Measurements from ENCODE around the gene MICAL2. TPM values are rescaled to one million over a fixed set of nuclear protein-coding genes. Genes with fewer than 3 reads are reported as not detected.

MICAL2 gene
- total and polyA plus RNA-seq, 2 donors (not counting 1 experiment from before 2014, with no cell fraction given) = 0.32 to 0.40 TPM

DNA sequence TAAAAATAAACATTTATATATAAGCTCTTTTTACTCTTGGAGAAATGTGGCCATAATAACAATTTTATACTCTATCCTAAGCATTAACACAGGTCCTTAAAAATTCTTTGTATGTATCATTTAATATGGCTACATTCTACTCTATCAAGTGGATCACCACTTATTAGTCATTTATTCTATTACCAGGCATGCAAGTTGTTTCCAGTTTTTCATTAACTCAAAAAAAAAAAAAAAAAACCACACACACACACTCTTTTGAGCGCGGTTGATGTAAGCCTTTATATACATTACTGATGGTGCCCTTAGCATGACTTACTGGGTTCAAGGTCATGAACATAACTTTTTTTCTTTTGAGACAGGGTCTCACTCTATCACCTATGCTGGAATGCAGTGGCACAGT is 47.1 kb upstream of the MICAL2 start:
- ATAC-seq (ENCODE audit: low read depth) = no peak
- no peaks in the 10 kb centered on the region for H4K20me1 ChIP-seq (ENCODE audit: control insufficient read depth, insufficient read depth, low read length, poor library complexity, severe bottlenecking)
- H3K4me3 ChIP-seq (ENCODE audit: control extremely low read depth in 1 of 5, extremely low read depth in 1 of 5, insufficient read depth in 1 of 5, low read depth in 2 of 5, low read length in 4 of 5) = no peak overlapping the region
- H3K4me2 ChIP-seq (replicated peaks; ENCODE audit: low read depth, low read length, poor library complexity, severe bottlenecking) = no peak overlapping the region
- H3K27me3 ChIP-seq (replicated peaks in 1 of 4; ENCODE audit: control extremely low read depth in 1 of 4, control insufficient read depth in 3 of 4, insufficient read depth in 4 of 4, low read length in 3 of 4) = peaks cover 0 to 3% (median 0%) of the 10 kb centered on the region in 4 experiments
- no peaks in the 10 kb centered on the region for H3K4me1 Mint-ChIP-seq
- H3K79me2 ChIP-seq (ENCODE audit: control insufficient read depth, insufficient read depth, low read length) = no peaks in the 10 kb centered on the region
- peaks cover 34% of the 10 kb centered on the region for H3K27me3 Mint-ChIP-seq
- intact Hi-C loops (cut with micrococcal nuclease) = no loop called here
- no peak overlapping the region for H3K4me3 Mint-ChIP-seq
- no peak overlapping the region for H3K27ac ChIP-seq (ENCODE audit: low read length in 2 of 2)
- no peak overlapping the region for H3K27ac Mint-ChIP-seq
- ChIA-PET POLR2A (interaction anchor here (0.7 kb wide), 1 partner anchor 108 kb away, joined by 4 read pairs; no protein-coding TSS in a partner anchor), CTCF (interaction anchor here (1.8 kb wide), 1 partner anchor 18 kb away, joined by 6 read pairs; no protein-coding TSS in a partner anchor)
- no peak for TF ChIP-seq EZH2 (IDR thresholded peaks at IDR 0.05; ENCODE audit: borderline replicate concordance, insufficient read depth, low read depth, low read length, poor library complexity, severe bottlenecking)
- TF ChIP-seq, protein P1, sequence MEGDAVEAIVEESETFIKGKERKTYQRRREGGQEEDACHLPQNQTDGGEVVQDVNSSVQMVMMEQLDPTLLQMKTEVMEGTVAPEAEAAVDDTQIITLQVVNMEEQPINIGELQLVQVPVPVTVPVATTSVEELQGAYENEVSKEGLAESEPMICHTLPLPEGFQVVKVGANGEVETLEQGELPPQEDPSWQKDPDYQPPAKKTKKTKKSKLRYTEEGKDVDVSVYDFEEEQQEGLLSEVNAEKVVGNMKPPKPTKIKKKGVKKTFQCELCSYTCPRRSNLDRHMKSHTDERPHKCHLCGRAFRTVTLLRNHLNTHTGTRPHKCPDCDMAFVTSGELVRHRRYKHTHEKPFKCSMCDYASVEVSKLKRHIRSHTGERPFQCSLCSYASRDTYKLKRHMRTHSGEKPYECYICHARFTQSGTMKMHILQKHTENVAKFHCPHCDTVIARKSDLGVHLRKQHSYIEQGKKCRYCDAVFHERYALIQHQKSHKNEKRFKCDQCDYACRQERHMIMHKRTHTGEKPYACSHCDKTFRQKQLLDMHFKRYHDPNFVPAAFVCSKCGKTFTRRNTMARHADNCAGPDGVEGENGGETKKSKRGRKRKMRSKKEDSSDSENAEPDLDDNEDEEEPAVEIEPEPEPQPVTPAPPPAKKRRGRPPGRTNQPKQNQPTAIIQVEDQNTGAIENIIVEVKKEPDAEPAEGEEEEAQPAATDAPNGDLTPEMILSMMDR (IDR thresholded peaks at IDR 0.05) = no peak
- H3K36me3 ChIP-seq (replicated peaks in 1 of 2; ENCODE audit: control extremely low read depth in 1 of 2, control insufficient read depth in 1 of 2, extremely low read depth in 1 of 2, insufficient read depth in 2 of 2, low read length in 1 of 2) = no peaks in the 10 kb centered on the region
- H3K4me1 ChIP-seq (ENCODE audit: control insufficient read depth in 2 of 2, insufficient read depth in 2 of 2, low read length in 2 of 2) = no peaks in the 10 kb centered on the region
- H2AFZ ChIP-seq (ENCODE audit: insufficient read depth, low read depth, low read length, poor library complexity, severe bottlenecking) = no peak overlapping the region
- no peak for DNase-seq
- no peaks in the 10 kb centered on the region for H3K9me3 Mint-ChIP-seq (ENCODE audit: insufficient read depth)
- no CpG with 5 or more reads among the region's 2 CpGs for WGBS (ENCODE audit: insufficient coverage)
- H3K9me3 ChIP-seq (ENCODE audit: control extremely low read depth in 1 of 3, control insufficient read depth in 2 of 3, insufficient read depth in 1 of 3, low read length in 2 of 3) = peaks cover 0 to 3% (median 0%) of the 10 kb centered on the region in 3 donors
- no peak overlapping the region for H3K9ac ChIP-seq (ENCODE audit: low read length)

DNA sequence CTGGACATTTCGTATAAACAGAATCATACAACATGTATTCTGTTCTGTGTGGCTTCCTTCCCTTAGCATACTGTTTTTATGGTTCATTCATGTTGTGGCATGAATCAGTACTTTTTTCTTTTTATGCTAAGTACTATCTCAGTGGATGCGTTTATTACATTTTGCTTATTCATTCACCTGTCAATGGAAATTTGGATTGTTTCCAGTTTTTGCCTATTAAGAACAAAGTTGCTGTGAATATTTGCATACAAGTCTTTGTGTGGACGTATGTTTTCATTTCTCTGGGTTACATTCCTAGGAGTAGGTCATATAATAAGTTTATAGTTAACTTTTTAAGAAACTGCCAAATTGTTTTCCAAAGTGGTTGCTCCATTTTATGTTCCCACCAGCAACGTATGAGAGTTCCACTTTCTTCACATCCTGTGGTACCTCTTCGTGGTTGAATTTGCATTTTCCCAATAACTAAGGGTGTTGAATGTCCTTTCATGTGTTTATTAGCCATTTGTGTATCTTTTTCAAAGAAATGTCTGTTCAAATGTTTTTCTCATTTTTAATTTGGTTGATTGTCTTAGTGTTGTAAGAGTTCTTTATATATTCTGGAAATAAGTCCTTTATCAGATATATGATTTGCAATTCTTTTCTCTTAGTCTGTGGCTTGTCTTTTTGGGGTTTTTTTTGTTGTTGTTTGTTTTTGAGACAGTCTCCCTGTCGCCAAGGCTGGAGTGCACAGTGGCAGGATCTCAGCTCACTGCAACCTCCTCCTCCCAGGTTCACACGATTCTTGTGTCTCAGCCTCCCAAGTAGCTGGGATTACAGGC is 46.0 kb upstream of the MICAL2 start:
- ChIA-PET POLR2A (no interaction called here), CTCF (no interaction called here)
- no peaks in the 10 kb centered on the region for H3K4me1 ChIP-seq (ENCODE audit: control insufficient read depth in 2 of 2, insufficient read depth in 2 of 2, low read length in 2 of 2)
- TF ChIP-seq, protein P1 (IDR thresholded peaks at IDR 0.05) = no peak
- peaks cover 0 to 3% (median 0%) of the 10 kb centered on the region in 4 experiments for H3K27me3 ChIP-seq (replicated peaks in 1 of 4; ENCODE audit: control extremely low read depth in 1 of 4, control insufficient read depth in 3 of 4, insufficient read depth in 4 of 4, low read length in 3 of 4)
- no peak overlapping the region for H3K4me3 Mint-ChIP-seq
- WGBS (ENCODE audit: insufficient coverage) = 100% methylated on average over 1 of the region's 7 CpGs
- no peaks in the 10 kb centered on the region for H3K9me3 Mint-ChIP-seq (ENCODE audit: insufficient read depth)
- H2AFZ ChIP-seq (ENCODE audit: insufficient read depth, low read depth, low read length, poor library complexity, severe bottlenecking) = no peak overlapping the region
- H3K9me3 ChIP-seq (ENCODE audit: control extremely low read depth in 1 of 3, control insufficient read depth in 2 of 3, insufficient read depth in 1 of 3, low read length in 2 of 3) = peaks cover 0 to 3% (median 0%) of the 10 kb centered on the region in 3 donors
- DNase-seq (no peak), ATAC-seq (ENCODE audit: low read depth) (no peak)
- no peak overlapping the region for H3K27ac ChIP-seq (ENCODE audit: low read length in 2 of 2)
- H3K27ac Mint-ChIP-seq = no peak overlapping the region
- H3K4me3 ChIP-seq (ENCODE audit: control extremely low read depth in 1 of 5, extremely low read depth in 1 of 5, insufficient read depth in 1 of 5, low read depth in 2 of 5, low read length in 4 of 5) = no peak overlapping the region
- no peaks in the 10 kb centered on the region for H3K79me2 ChIP-seq (ENCODE audit: control insufficient read depth, insufficient read depth, low read length)
- H4K20me1 ChIP-seq (ENCODE audit: control insufficient read depth, insufficient read depth, low read length, poor library complexity, severe bottlenecking) = no peaks in the 10 kb centered on the region
- H3K4me1 Mint-ChIP-seq = no peaks in the 10 kb centered on the region
- H3K36me3 ChIP-seq (replicated peaks in 1 of 2; ENCODE audit: control extremely low read depth in 1 of 2, control insufficient read depth in 1 of 2, extremely low read depth in 1 of 2, insufficient read depth in 2 of 2, low read length in 1 of 2) = no peaks in the 10 kb centered on the region
- no peak overlapping the region for H3K4me2 ChIP-seq (replicated peaks; ENCODE audit: low read depth, low read length, poor library complexity, severe bottlenecking)
- peaks cover 38% of the 10 kb centered on the region for H3K27me3 Mint-ChIP-seq
- no peak overlapping the region for H3K9ac ChIP-seq (ENCODE audit: low read length)
- intact Hi-C loops (cut with micrococcal nuclease) = no loop called here

All from B cell (primary cell).